ENCODE data around the gene BCR.

Gene BCR

GRCh38 chr22:23263651-23264555 is 83.6 kb downstream of the BCR start:
- no peak for DNase-seq

- DNase-seq, result no peak
Observed at GRCh38 chr22:23264610-23265367, 84.5 kb downstream of the BCR start.

- no peak for DNase-seq
Observed at GRCh38 chr22:23265368-23265700, 85.0 kb downstream of the BCR start.

- DNase-seq, result no peak
Observed at GRCh38 chr22:23266780-23267179, 86.5 kb downstream of the BCR start.

GRCh38 chr22:23267226-23268043 is 87.1 kb downstream of the BCR start:
- DNase-seq, result no peak

- DNase-seq, result no peak
Observed at GRCh38 chr22:23268139-23268712, 87.9 kb downstream of the BCR start.

- DNase-seq, result no peak
Observed at GRCh38 chr22:23268877-23269276, 88.6 kb downstream of the BCR start.

GRCh38 chr22:23269441-23270211 is 89.3 kb downstream of the BCR start:
- DNase-seq, result no peak

- DNase-seq, result no peak
Observed at GRCh38 chr22:23270212-23270733, 90.0 kb downstream of the BCR start.

GRCh38 chr22:23270798-23271596 is 90.7 kb downstream of the BCR start:
- no peak for DNase-seq

- DNase-seq, result no peak
Observed at GRCh38 chr22:23271597-23271908, 91.2 kb downstream of the BCR start.

GRCh38 chr22:23272371-23272770 is 92.1 kb downstream of the BCR start:
- DNase-seq, result no peak

- no peak for DNase-seq
Observed at GRCh38 chr22:23272834-23273233, 92.5 kb downstream of the BCR start.

- no peak for DNase-seq
Observed at GRCh38 chr22:23273445-23274145, 93.3 kb downstream of the BCR start.

- no peak for DNase-seq
Observed at GRCh38 chr22:23274146-23274526, 93.8 kb downstream of the BCR start.

- no peak for DNase-seq
Observed at GRCh38 chr22:23274891-23275694, 94.8 kb downstream of the BCR start.

GRCh38 chr22:23275751-23276150 is 95.4 kb downstream of the BCR start:
- no peak for DNase-seq

- DNase-seq, result no peak
Observed at GRCh38 chr22:23276656-23277582, 96.6 kb downstream of the BCR start.

Measured in activated CD4-positive, CD25-positive, alpha-beta regulatory T cell (primary cell).